ENCODE results near the gene CCNI2.

The CCNI2 gene

DNA sequence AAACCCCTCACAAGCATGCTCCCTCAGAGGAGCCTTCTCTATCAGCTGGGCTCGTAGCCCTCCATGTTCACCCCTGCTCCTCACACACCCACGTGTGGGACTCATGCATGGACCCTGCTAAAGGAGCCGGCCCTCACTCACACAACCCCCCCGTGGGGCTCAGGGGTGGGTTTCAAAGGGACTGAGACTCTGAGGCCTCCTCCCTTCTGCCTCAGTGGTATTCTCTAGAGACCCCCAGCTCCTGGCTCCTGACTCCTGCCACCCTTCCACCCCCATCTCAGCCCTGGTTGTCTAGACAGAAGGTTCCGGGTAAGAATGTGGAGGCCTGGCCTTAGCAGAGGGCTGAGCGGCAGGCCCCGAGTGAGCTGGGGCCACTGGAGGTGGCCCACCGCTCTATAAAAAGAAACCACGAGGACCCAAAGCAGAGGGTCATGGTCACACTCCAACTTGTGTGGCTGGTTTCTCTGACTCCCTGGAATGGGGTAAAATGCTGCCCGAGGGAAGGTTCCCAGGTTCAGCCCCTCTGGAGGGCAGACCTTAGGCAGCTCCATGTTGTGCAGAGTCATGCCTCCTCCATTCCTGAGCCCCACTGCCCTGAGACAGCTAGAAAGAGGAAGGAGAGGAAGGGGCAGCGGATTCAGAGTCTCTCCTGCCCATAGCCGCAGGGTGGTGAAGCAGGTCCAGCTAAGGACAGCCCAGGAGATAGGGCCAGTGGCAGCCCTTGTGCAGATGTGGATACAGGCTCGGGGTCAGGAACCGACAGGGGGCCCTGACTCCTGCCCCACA is 19.0 kb downstream of the CCNI2 start:
- no peak for FAIRE-seq

DNA sequence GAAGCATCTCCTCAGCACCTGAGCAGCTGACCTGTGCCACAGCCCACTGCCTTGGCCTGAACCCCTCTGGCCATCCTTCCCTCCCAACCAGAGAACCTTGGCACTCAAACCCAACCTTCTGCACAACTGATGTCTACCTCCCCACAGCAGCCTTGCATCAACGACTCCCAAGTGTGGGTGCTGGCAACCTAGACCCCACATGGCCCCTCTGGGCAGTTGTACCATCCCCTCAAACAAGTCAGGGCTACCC is 19.5 kb downstream of the CCNI2 start:
- no peak for FAIRE-seq

DNA sequence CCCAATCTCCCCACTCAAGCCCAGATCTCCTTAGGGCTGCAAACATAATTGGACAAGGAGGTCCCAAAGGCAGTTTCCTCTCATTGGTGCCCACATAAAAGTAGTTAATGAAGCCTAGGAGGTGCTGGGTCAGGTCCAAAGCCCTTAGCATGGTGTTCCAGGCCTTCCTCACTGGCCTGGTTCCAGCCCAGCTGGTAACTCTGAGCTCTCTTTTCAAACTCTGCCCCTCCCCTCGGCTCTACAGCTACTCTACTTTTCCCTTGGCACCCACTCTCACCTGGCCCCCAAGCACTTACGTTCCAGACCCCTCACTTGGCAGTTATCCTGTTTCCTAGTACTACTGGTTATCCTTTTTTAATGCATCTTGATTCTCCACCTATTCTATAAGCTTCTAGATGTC is 19.9 kb downstream of the CCNI2 start:
- no peak for FAIRE-seq

- no peak for FAIRE-seq
Measured at GRCh38 chr5:132768485-132768868, 21.3 kb downstream of the CCNI2 start.

GRCh38 chr5:132770476-132771159 is 23.4 kb downstream of the CCNI2 start:
- no peak for FAIRE-seq

- no peak for FAIRE-seq
Measured at GRCh38 chr5:132771503-132771998, 24.3 kb downstream of the CCNI2 start.

- no peak for FAIRE-seq
Measured at GRCh38 chr5:132772291-132773070, 25.3 kb downstream of the CCNI2 start.

DNA sequence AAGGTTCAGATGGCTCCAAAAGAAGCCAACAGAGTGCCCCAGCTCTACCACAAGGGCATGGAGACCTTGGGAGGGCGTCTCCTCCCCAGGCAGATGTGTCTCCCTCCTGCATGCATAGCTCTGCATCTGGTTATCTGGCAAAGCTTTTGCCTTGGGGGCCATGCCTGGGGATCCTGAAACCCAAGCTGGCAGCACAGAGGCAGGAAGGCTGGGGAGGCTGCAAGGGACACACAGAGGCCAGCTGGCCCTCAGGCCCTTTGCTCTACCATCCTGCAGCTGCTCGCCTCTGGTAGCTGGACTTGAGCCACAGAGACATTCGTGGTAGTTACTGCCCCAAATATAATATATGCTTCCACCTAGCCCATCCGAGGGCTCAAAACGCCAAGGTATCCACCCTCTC is 25.9 kb downstream of the CCNI2 start:
- FAIRE-seq: no peak

GRCh38 chr5:132773601-132774355 is 26.6 kb downstream of the CCNI2 start:
- no peak for FAIRE-seq

DNA sequence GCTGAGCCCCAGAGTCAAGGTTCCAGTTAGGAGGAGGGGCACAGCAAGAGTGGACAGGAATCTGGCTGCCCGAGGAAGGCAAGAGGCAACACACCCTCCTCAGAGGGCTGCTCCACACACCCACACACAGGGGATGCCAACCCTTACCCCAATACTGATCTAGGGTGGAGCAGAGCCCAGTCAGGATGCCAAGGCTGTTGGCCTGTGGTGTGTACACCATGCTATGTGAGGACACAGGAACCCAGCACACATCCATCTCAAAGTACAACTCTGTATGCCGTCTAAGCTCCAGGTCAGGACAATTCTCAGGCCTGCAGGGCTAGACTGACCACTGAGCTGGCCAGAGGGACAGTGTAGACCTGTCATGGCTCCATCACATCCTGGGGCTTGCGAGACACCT is 27.2 kb downstream of the CCNI2 start:
- no peak for FAIRE-seq

GRCh38 chr5:132774896-132775295 is 27.7 kb downstream of the CCNI2 start:
- no peak for FAIRE-seq

DNA sequence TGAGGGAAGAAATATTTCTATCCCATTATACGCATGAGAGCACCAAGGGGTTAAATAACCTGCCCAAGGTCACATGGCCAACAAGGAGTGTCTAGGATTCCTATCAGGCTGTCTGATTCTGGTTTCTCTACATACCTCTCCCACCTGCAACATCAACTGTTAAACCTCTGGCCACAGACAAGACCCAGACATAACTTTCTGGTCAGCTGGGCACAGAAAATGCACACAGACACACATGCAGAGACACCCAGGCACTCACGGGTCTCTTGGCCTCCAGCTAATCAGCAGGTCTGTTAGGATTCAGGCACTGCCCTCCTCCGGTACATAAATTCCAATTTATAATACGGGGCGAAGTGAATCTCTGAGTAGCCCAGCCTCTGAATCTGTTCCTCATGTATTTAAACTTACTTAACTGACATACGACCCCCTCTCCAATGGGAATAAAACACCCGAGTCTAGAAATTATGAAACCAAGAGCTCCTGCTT is 28.3 kb downstream of the CCNI2 start:
- FAIRE-seq: no peak

- no peak for FAIRE-seq
Measured at GRCh38 chr5:132776131-132776937, 29.1 kb downstream of the CCNI2 start.

DNA sequence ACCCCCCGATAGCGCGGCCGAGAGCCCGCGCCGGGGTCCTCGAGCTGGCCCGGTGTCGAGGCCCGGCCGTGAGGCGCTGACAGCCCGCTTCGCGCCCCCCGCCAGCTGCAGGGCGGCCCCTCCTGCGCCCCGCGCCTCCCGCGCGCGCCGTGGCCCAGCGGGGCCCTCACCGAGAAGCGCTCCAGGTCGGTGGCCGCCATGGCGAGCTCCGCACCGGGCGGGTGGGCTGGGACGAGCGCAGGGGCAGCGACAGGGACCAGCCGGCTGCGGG is 29.6 kb downstream of the CCNI2 start:
- no peak for FAIRE-seq

DNA sequence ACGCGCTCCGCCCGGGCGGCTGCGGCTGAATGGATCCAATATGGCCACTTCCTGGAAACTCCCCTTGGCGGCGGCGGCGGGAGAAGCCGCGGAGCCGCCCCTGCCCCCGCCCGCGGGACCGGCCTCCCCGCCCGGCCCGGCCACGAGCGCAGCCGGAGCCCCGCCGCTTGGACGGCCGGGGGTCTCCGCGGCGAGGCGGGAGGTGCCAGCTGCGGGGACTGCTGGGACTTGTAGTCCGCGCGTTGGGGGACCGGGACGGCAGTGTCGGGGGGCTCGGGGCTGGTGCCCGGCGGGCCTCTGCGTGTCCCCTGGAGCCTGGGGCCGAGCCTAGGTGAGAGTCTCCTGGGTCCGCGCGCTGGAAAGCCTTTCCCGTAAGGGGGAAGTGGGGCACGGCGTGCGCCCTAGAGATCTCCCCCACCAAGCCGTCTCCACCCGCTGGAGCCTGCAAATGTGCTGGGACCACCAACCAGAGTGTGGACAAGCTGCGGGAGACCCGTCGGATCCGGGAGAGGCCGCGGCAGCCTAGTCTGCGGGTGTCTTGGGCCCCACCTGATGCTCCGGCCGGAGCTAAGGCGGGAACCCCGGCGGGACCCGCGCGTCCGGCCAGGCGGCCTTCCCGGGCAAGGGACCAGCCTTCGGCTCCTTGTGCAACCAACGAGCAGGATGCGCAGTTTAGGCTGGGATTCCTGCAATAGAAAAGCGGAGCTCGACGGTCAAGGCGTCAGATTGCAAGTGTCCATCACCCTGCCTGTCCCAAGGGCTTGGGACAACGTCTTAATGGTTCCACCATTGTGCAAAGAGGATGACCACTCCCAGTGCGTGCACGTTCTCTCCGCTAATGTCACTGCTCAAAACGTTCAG is 30.2 kb downstream of the CCNI2 start, which contains the start of gene SEPTIN8:
Gene SEPTIN8, minus strand, starts transcription at position 31 of the 861 bp plus-strand sequence. CDS start 102 bp downstream, outside the sequence.
- FAIRE-seq: no peak

- FAIRE-seq: no peak
Measured at GRCh38 chr5:132778129-132778528, 30.9 kb downstream of the CCNI2 start.

DNA sequence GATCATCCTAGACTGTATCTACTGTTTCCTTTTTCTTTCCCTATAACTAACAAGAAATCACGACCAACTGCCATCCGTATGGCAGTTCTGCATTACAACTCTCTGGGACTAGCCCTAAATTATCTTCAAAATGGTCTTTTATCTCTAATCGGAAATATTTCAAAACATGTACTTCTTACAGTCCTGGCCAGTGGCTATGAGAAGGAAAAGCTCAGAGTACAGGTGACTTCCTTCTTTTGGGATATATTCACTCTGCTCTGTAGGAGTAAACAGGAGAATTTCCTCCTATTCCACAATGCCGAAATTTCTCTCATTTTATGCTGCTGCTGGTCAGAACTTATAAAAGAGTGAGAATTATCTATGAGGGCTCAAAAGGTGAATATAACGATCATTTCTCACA is 31.6 kb downstream of the CCNI2 start:
- no peak for FAIRE-seq

DNA sequence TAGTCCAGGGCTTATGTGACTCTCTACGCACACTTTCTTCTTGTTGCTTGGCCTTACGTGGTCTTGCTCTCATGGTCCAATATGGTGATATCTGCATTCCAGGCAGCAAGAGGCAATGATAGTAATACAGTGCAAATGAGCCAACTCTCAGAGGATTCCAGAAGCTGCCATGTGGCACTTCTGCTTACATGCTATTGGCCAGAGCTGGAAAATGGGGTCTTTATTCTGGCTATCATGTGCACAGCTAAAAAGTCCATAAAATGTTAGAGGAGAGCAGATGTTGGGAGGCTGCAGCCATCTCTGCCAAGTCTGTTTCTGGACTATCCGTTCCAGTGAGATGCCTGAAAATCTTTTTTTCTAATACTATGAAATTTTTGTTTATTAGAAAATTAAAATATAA is 32.7 kb downstream of the CCNI2 start:
- FAIRE-seq: no peak

GRCh38 chr5:132780577-132780976 is 33.4 kb downstream of the CCNI2 start:
- no peak for FAIRE-seq

DNA sequence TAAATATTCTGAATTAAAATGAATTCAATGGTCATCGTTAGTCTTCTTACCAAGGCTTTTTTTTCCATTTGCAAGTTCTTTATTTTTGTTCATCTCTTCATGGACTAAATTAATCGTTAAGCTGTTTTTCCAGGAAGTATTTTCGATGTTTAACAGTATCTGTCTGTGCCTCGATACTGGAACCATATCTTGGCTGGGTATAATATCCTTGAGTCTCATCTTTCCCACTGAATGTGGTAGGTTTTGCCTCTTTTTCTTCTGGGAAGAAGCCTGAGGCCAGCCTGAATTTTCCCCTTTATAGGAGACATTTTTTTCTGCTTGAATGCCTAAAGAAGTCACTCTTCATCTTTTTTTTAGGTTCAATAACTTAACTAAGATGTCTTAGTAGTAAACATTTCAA is 33.8 kb downstream of the CCNI2 start:
- FAIRE-seq: no peak

DNA sequence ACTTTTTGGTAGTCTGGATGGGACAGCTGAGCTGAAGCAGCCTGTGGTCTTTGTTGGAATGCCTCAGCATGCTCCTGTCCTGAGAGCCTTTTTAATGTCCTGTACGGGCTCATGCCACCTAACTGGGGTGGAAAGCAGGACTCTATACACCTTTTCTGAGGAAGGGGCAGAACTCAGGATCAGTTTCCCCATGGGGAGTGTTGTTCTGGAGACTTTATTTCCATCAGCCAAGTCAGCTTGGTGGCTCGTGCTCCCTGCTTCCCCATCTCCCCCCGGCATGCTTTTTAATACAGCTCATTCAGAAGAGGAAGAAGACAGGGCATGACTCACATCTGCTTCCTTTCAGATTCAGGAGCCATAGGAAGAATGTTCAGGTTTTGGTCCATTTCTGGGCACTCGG is 34.9 kb downstream of the CCNI2 start:
- FAIRE-seq: no peak

Data from islet of Langerhans (tissue), 1 donor.